ENCODE measurements around the gene RALY. TPM values are rescaled to one million over a fixed set of nuclear protein-coding genes. Genes with fewer than 3 reads are reported as not detected.

Gene RALY
- total RNA-seq, 1 donor from 2014 or later: 132 TPM

DNA sequence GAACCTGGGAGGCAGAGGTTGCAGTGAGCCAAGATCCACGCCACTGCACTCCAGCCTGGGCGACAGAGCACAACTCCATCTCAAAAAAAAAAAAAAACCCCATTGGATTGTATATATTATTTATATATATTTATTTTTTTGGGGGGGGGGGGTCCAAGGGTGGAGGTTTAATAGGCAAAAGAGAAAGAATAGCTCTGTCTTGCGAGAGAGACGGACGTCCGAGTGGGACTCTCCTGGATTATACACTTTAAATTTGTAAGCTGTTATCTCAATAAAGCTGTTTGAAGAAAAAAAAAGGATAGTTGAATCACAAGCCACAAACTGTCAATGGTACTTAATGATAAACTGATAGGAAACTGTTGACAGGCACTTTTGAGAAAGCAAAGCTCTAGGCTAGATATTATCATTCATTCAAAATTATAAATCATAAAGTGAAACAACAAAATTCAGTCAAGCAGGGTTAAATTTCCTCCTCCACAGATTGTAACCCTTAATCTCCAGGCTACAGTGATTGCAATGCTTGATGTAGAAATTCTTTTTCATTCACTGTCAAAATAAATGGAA is 98.0 kb downstream of the RALY start:
- TF ChIP-seq, protein P1, sequence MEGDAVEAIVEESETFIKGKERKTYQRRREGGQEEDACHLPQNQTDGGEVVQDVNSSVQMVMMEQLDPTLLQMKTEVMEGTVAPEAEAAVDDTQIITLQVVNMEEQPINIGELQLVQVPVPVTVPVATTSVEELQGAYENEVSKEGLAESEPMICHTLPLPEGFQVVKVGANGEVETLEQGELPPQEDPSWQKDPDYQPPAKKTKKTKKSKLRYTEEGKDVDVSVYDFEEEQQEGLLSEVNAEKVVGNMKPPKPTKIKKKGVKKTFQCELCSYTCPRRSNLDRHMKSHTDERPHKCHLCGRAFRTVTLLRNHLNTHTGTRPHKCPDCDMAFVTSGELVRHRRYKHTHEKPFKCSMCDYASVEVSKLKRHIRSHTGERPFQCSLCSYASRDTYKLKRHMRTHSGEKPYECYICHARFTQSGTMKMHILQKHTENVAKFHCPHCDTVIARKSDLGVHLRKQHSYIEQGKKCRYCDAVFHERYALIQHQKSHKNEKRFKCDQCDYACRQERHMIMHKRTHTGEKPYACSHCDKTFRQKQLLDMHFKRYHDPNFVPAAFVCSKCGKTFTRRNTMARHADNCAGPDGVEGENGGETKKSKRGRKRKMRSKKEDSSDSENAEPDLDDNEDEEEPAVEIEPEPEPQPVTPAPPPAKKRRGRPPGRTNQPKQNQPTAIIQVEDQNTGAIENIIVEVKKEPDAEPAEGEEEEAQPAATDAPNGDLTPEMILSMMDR (IDR thresholded peaks at IDR 0.05): no peak
- no peaks in the 10 kb centered on the region for H3K4me1 Mint-ChIP-seq (ENCODE audit: unreplicated experiment)
- peaks cover 69% of the 10 kb centered on the region for H3K36me3 Mint-ChIP-seq (ENCODE audit: unreplicated experiment)
- no peaks in the 10 kb centered on the region for H3K9me3 Mint-ChIP-seq (ENCODE audit: unreplicated experiment)
- DNase-seq (ENCODE audit: extremely low spot score, unreplicated experiment): no peak
- no peak overlapping the region for H3K27ac Mint-ChIP-seq (ENCODE audit: unreplicated experiment)
- H3K27me3 Mint-ChIP-seq (ENCODE audit: unreplicated experiment): no peaks in the 10 kb centered on the region
- no peak overlapping the region for H3K4me3 Mint-ChIP-seq (ENCODE audit: unreplicated experiment)

- Mint-ChIP-seq H3K27me3 (ENCODE audit: unreplicated experiment) (no peaks in the 10 kb centered on the region), H3K9me3 (ENCODE audit: unreplicated experiment) (no peaks in the 10 kb centered on the region), H3K36me3 (ENCODE audit: unreplicated experiment) (peaks cover 70% of the 10 kb centered on the region), H3K4me3 (ENCODE audit: unreplicated experiment) (no peak overlapping the region), H3K27ac (ENCODE audit: unreplicated experiment) (no peak overlapping the region), H3K4me1 (ENCODE audit: unreplicated experiment) (no peaks in the 10 kb centered on the region)
- TF ChIP-seq, protein P1 (IDR thresholded peaks at IDR 0.05): no peak
- DNase-seq (ENCODE audit: extremely low spot score, unreplicated experiment): no peak
Measured at GRCh38 chr20:34093895-34094294, 100.2 kb downstream of the RALY start.

DNA sequence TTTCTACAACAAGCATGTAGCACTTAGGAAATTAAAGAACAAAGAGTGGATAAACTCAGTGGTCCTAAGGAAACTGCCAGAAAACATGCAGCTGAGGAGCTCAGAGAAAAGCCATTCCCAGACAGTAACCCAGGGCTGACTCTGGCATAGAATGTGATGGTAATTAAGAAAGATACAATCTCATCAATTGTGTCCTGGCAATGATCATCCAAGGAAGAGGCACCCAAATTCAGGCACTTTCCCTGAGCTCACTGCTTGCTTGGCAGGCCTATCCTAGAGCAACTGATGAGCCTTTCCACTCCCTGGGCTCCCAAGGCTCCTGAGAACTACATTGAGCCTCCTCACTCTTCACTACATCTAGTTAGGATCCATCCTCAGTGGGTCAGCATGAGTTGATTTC is 102.1 kb downstream of the RALY start:
- no peak for DNase-seq (ENCODE audit: extremely low spot score, unreplicated experiment)
- peaks cover 62% of the 10 kb centered on the region for H3K36me3 Mint-ChIP-seq (ENCODE audit: unreplicated experiment)
- no peak overlapping the region for H3K4me3 Mint-ChIP-seq (ENCODE audit: unreplicated experiment)
- no peaks in the 10 kb centered on the region for H3K4me1 Mint-ChIP-seq (ENCODE audit: unreplicated experiment)
- H3K27ac Mint-ChIP-seq (ENCODE audit: unreplicated experiment): no peak overlapping the region
- TF ChIP-seq, protein P1 (IDR thresholded peaks at IDR 0.05): no peak
- no peaks in the 10 kb centered on the region for H3K9me3 Mint-ChIP-seq (ENCODE audit: unreplicated experiment)
- no peaks in the 10 kb centered on the region for H3K27me3 Mint-ChIP-seq (ENCODE audit: unreplicated experiment)

GRCh38 chr20:34096699-34097444 is 103.2 kb downstream of the RALY start:
- DNase-seq (ENCODE audit: extremely low spot score, unreplicated experiment): no peak
- no peaks in the 10 kb centered on the region for H3K9me3 Mint-ChIP-seq (ENCODE audit: unreplicated experiment)
- H3K4me1 Mint-ChIP-seq (ENCODE audit: unreplicated experiment): no peaks in the 10 kb centered on the region
- H3K27me3 Mint-ChIP-seq (ENCODE audit: unreplicated experiment): no peaks in the 10 kb centered on the region
- H3K36me3 Mint-ChIP-seq (ENCODE audit: unreplicated experiment): peaks cover 58% of the 10 kb centered on the region
- TF ChIP-seq, protein P1 (IDR thresholded peaks at IDR 0.05): no peak
- no peak overlapping the region for H3K27ac Mint-ChIP-seq (ENCODE audit: unreplicated experiment)
- no peak overlapping the region for H3K4me3 Mint-ChIP-seq (ENCODE audit: unreplicated experiment)

DNA sequence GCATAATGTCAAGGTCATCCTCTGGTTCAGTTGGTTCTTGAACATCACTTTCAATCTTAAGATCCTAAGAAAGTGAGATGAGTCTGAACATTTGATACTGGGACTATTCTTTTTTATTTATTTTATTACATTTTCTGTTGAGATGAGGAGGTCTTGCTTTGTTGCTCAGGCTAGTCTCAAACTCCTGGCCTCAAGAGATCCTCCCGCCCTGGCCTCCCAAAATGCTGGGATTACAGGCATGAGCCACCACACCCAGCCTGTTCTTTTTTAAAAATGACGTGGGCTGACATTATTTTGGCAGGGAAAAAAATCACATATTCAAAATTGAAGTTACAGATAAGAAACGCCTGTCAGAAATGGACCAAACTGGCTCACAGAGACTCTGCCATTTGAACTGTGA is 104.9 kb downstream of the RALY start:
- Mint-ChIP-seq H3K36me3 (ENCODE audit: unreplicated experiment) (peaks cover 59% of the 10 kb centered on the region), H3K4me1 (ENCODE audit: unreplicated experiment) (no peaks in the 10 kb centered on the region), H3K27me3 (ENCODE audit: unreplicated experiment) (no peaks in the 10 kb centered on the region), H3K9me3 (ENCODE audit: unreplicated experiment) (no peaks in the 10 kb centered on the region), H3K4me3 (ENCODE audit: unreplicated experiment) (no peak overlapping the region), H3K27ac (ENCODE audit: unreplicated experiment) (peak overlapping the region; percentile 44)
- TF ChIP-seq, protein P1 (IDR thresholded peaks at IDR 0.05): no peak
- DNase-seq (ENCODE audit: extremely low spot score, unreplicated experiment): no peak

Measured in osteocyte (in vitro differentiated cells).